ENCODE measurements around the gene SLC8A1.

SLC8A1 gene

DNA sequence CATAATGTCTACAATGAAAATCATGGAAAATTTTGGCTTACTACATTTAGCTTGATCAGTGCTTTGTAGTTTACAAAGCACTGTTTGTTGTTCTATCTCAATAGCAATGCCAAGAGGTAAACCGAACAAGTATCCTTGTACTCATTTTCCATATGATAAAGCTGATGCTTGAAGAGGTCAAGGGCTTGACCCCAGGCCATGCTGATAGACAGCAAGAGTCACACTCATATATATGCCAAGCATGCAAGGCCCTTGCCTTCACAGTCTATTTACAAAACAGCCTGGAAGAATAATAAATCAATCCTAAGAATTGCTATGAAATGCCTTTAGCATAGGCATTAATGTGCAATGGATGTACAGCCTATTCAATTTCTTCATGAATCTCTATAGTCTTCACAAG lies 71.8 kb downstream of the SLC8A1 start:
- DNase-seq = no peak

DNA sequence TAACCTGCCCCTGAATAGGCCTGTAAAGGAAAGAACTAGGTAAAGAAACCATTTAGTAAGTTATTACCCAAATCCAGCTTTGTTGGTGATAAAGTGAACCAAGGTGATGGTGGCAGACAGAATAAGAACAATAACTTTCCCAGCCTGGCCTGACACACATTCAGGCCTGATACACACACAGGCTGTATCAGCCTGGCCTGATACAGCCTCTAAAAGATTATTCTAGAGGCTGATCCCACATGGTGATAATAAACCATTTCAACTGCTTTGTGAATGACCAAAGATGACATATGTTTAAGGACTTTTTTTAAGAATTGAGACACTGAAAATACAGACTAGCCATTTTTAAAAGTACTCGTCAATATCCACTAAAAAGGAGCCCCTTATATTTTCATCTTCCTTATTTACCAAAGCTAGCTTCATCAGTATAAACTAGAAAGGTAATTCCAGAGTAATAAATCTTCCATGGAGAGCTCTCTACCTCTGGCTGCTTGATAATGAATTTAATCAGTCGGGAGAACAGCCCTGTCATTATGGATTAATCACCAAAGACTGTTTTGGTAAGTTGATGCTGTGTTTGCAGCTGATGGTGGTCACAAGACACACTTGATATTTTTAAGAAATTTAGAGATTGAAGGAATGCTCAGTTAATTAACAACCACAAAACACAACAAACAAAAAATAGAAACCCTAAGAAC lies 77.2 kb downstream of the SLC8A1 start:
- no peak for DNase-seq

DNA sequence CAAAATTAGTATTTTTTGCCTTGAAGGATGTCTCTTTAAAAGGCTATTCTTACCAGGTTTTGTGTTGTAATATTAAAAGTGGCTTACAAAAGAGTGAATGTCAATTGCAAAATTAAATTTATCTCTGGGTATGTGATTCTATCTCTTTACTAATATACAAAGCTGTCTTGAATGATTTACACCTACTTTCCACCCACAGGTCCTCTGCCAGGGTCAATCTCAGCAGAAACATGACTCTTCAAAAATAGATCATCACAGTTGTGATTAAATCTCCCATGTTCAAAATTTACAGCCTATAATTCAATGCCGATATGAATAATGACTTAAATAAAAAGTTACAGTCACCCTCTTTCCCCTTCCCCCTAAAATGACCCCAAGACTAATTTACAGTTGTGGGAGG lies 78.8 kb downstream of the SLC8A1 start:
- no peak for DNase-seq

DNA sequence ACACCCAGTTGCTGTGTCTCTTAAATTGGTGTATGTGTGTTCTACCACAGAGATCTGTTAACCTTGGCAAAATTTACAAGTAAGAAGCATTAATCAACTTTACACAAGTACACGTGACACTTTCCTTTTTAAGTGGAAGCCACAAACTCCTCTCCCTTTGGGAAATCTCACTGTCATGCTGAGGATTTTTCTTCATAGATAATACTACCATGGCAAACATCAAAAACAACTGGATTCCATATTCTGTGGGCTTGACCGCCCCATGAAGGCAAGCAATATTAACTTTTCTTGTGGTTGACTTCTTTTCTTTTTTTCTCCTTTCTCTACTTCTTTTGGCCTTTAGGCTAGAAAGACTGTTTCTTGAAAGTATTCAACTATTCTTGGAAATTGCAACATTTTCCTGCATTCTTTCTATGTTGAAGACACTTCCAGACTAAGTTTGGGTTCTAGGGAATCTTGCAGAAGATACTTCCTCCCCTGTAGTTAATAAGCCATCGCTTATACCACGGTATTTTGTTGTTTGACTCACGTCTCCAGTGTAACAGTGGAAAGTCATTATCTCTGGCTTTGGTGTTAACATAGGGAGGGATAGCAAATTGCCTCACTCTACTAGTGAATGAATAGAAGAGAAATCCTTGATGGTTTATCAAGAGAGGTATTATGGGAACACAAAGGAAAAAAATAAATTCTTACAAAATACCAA lies 79.5 kb downstream of the SLC8A1 start:
- DNase-seq = no peak

DNA sequence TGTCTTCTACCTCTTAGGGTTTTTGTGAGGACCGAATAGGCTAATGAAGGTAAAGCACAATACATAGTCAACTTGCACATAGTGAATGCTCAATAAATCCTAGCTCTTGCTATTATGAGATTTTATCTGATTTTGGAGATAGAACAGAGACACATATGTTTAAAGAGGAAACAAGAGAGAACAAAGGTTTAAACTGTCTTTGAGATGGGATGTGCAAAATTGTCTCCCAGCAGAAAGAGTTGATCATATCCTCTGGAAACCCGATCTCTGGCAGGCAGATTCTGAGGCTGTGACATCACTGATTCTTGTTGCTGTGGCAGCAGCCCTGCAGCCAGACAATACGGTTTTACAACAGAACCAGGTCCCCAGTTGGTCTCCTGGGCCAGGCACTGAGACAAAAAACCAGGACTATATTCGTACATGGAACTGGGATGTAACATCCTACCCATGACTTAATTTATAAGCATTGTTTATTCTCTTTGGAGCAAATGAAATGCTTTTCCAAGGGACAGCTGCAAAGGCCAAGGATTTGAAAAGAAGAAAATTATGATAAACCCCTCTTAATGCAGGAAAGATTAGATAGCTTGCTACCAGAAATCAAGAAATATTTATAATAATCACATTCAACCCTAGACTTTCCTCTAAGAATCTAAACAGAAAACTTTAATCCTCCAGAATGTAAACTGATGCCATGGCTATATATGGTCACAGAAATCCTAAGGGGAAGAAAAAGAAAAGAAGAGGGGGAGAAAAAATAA lies 80.2 kb downstream of the SLC8A1 start:
- no peak for DNase-seq

DNA sequence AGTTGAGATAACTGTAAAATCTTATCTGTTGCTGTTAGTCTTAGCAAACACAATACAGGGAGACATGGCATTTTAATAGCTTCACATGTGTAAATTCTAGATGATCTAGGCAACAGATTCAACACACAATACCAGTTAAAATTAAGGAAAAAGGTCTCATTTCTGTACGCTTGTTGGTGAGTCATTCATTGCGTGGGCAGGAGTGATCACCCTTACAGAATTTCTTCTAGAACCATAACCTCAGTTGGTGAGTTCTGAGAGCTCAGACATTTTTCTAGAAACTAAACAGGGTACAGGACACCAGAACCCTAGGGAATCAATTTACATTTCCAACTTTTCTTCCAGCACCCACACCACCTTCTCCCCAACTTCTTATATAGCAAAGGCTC lies 81.9 kb downstream of the SLC8A1 start:
- DNase-seq = no peak

DNA sequence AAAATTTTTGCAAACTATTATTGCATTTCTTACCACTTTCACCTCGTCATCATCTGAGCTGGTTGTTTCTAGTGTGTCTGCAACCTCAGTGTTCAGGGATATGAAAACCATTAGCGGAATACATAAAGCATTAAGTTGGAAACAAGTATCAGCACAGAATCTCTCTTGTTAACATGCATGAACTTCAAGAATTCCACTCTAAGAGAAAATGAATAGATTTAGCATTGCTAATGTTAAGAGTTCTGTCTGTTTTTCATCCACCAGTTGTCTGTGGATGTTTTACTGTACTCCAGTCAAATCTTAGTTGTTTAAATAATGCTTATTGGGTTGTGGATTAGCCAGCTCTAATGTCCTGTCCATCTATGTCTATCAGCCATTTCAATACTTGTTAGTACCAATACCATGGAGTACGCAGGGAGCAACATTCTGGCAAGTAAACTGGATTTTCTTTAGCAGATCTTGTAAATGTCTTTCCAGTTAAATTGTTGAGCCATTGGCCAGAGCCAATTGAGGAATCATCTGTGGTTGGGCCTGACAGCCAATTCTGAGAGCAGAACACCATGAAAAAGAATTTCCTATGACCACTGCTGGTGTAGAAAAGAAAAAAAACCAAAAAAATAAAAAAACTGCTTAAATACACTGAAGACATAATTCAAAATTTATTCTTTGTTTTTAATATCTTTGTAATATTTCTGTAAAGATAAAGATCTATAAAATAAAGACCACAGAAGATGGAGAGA lies 82.5 kb downstream of the SLC8A1 start:
- no peak for DNase-seq

DNA sequence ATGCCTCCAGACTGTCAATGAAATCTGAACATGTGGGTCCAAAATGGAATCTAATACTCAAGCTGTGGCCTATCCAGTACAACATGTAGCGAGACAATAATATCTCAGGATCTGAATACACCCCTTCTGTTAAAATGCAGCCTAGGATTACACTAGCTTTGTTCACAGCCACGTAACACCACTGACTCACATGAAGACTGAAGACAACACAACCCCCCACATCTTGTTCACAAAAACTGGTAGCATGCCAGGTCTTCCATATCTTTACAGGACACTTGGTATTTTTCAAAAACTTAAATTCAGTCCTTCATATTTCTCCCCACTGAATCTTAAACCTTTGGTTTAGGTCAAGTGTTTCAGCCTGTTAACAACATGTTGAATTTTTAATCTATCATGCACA lies 84.2 kb downstream of the SLC8A1 start:
- DNase-seq = no peak

DNA sequence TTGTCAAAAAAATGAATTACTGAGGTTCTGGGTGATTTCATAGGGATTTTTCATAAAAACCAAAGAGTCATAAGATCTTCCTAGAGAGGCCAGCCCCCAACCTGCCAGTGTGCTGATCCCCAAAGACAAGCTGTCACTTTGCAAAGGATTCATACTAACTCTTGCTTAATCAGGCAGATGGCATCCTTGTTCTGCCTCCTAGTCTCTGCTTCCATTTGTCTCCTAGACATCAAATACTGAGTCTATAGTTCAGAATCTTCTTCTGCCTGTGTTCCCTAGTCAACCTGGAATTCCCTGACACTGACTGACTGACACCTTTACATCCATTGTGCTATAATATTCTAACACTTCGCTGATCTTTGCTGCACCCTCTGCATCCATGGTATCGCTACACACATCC lies 84.9 kb downstream of the SLC8A1 start:
- DNase-seq = no peak

DNA sequence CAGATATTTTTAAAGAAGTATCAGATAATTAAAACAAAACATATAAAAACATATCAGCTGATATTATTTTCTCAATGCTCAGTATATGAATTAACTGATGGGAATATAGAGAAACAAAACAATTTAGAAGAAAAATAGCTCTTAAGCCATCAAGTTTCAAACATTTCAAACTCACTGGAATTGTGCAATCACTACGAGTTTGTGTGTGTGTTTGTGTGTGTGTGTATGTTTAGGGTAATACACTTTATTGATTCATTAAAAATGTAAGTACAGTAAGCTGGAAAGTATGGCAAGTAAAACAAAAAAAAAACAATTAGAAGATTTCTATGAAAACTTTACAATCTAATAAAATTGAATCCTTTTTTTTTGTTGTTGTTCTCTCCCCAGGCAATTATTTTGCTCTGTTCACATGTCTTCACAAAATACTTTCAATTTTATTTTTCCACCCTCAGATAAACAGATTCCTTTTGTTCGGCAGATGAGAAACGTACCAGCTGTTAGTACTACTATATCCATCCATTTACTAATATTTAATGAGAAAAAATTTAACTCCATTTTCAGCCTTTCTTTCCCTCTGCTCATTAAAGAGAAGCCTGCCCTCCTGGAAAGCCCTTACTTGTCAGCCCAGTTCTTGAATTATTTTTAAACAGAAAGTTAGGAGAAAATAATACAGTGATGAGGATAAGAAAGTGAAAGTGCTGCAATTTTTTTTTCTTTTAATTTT lies 87.6 kb downstream of the SLC8A1 start:
- no peak for DNase-seq

DNA sequence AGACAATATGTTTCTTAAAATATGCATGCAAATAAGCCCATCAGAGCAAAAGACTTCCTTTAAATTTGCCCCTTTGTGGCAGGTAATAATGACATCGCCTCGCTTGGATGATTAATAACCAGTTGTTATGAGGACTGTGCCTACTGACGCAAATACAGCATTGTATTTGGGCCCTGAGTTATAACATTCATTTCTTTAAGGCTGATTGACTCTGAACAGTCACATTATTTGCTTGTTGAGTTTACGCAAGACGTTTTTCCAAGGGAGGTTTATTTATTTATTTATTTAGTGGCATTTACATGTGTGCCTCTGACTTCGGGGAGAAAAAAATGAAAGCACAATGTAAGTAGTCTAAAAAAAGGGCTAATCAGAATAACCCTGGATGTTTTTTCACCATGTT lies 88.3 kb downstream of the SLC8A1 start:
- DNase-seq = no peak

DNA sequence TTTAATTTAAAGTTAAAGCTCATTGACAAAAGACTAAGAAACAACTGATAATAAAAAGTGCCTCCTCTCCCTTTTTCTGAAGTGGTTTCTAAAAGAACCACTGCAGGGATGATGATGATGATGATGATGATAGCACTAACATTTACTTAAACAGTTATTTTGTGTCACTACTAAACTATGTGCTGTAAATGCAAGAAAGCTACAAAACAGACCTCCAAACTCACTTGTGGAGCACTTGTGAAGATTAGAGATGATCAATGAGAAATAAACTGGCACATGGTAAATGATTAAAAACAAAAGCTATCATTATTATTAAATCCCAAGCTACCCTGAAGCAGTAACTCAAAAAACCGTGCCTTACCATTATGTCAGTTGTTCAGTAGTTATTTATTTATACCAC lies 88.7 kb downstream of the SLC8A1 start:
- DNase-seq = no peak

DNA sequence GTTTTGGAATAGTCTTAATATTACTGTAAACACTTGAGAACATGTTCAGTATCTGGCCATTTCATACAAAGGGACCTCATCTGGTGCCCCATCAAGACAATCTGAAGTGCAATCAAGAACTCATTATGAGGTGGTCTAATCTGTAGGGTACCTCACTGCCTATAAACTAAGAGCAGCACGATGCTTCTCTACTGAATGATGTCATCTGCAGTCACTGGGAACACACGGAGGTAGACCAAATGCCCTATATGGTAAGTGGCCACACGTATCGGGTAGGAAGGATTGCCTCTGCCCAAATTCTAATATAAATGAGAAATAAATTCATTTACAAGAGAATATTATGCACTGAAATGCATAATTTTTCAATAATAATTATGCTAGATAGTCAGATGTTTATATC lies 90.4 kb downstream of the SLC8A1 start:
- no peak for DNase-seq

DNA sequence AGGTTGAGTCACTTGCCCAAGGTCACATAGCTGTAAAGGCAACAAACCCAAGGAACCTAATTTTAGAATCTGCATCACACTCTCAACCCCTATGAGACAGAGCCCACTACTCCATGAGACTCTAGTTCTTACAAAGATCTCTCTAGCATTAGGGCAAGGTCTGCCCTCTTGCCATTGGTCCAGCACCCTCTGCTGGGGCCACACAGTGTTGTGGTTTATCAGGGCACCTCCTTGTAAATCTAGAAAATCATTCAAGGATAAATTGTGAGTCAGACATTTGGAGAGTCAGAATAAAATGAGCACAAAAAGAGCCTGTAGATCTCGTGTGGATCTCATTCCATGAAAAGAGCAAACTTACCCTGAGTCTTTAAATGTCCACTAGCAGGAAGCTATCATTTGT lies 91.2 kb downstream of the SLC8A1 start:
- no peak for DNase-seq

DNA sequence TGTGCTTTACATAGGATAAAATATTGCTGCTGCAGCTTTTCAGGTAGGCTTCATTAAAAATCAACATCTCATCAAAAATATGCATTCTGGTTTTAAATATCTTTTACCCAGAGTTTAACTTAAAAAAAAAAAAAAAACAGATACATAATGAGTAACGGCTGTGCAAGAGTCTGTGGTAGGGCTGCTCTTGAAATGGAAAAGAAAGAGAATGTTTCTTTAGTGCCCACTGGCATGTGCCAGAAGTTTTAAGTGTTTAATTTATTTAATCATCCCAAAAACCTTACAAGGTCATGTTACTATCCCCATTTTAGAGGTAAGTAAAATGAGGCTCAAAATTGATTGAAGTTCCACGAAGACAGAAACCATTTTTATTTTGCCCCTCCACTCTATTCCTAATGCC lies 92.1 kb downstream of the SLC8A1 start:
- no peak for DNase-seq

DNA sequence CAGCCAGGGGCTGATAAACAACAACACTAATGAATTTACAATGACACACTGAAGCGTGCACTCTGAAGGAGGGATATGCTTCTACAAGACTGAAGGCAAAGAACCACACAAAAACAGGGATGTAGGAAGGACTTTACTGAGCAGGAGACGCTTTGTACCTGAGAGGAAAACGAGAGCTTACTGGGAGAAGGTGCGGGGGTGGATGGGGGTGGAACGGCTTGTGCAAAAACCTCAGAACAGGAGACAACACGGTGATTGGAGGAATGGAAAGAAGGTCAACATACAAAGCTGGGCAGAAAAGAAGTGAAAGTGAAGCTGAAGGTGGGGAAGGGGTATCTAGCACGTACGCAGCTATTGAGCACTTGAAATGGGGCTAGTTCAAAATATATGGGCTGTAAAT lies 93.1 kb downstream of the SLC8A1 start:
- DNase-seq = no peak

DNA sequence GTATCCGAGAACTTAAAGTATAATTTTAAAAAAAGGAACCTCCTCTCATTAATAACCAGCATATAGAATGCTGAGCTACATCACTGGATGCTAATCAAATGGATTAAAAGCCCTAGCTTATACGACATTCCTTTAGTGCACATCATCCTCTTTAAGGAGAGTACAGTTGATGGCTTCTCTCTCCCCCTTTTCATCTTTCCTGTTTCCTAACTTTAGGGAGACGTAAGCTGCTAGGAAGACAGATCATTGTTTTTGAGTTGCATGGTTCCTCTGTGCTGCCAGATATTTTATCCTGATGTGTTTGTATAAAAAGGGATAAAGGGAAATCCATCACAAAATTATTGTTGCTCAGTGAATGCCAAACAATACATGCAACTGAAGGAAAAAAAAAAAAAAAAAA lies 94.2 kb downstream of the SLC8A1 start:
- no peak for DNase-seq

DNA sequence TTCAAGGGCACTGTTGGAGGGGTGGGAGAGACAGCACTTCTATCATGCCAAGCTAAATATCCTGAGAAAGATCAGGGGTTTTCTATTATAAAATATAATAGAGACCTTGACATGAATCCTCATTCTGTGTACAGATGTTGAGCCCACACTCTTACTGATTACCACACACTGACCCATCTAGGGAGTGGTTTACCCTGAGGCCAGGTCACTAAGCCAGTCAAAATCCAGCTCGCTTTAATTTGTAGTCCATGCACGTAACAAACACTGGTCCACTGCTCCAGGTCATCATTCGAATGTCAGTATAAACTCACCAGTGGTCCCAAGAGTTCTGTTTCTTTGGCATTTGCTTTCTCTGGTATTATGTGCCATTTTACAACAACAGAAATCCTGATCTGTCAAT lies 96.4 kb downstream of the SLC8A1 start:
- DNase-seq = no peak

DNA sequence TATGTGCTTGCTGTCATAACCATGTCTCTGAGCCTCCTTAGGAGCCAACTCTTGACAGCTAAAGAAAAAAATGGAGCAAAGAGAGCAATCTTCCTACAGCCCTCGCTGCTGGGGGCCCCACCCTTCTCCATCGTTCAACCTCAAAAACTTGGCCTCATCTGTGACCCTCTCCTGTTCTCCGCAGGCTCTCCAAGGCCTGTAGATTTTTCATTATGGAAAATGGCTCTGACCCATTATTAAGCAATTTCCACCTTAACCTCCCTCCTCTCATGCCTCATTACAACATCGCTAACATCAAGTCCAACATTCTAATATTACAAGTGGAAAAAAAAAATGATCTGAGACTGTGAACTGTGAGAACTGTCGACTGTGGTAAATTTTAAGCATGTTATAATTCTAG lies 98.7 kb downstream of the SLC8A1 start:
- no peak for DNase-seq

DNA sequence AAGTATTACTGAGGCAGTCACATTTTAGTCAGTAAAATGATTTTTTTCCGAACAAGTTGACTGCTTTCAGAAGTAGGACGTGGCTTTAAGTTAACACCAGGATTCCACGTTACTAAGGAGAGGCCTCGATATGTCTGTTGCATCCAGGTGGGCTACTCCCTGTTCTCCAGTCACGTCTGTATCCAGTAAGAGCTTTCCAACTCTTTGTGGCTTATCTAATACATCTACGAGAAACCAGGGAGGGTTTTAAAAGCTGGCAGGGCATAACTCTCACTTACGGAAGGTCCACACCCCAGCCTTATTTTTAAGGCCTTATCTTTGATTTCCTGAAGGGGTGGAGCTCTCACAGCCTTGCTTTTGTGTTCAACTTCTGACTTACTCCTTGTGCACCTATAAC lies 99.2 kb downstream of the SLC8A1 start:
- DNase-seq = no peak

DNA sequence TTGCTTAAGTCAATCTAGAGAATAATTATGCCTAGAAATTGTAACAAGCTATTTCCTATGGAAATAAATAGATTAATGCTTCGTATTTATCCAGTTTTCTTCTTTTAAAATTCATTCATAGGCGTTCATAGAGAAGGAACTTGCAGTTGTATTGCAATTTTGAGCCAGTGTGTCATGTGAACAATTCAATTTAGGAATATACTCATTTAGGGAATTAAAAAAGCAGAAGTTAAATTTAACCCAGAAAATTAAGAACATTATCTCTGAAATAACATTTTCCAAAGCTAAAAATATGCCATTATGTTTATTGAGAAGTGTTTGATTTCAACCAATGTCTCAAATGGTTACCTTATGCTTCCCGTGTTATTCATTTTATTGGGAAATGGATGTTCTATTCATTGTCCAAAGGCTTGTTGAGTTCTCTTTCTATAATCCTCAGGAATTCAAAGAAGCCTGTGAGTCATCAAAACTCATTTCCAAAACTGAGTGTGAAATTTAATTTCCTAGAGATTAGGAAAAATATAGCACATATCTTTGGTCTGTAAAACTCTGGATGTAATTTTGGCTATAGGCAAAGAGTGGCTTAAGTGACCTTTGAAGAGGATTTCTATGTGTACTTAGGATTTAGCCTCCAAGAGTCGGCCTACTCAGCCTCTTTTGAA lies 99.7 kb downstream of the SLC8A1 start:
- no peak for DNase-seq

DNA sequence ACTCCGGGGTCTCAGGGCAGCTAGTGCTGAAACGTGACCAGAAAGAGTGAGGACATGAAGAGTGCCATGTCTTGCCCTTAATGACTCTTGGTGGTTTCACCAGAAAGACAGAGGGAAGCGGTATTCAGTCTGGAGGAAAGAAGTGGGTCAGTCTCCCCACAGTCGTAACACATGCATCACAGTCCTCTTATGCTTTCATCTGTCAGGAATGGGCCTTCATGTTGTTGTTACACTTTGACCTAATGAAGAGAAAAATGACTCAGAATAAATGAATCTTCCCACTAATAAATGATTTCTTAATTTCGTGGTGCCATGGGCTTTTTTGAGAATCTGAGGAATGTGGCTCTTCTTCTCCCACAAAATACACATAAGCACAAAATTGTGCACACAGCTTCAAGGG lies 103.2 kb downstream of the SLC8A1 start:
- DNase-seq = no peak
